GM12878 (cell line): Measurements from ENCODE around the gene ESRRB. TPM values are rescaled to one million over a fixed set of nuclear protein-coding genes. Genes with fewer than 3 reads are reported as not detected.

Source experiments
- ATAC-seq: fragments of 200-7000 bp; cut with Tn5 transposase; 3 replicates; pipeline ENCODE4 v1.9.1; 2020; ENCODE audit warnings: mild to moderate bottlenecking, moderate library complexity
- BruUV-seq: library from RNA; stranded (reverse); fragments of 400-500 nt; replicated peaks from 2 replicates; lab custom pipeline; 2021; lab: Mats Ljungman, UMichigan
- CTCF ChIA-PET: fragments of 300-600 bp; sonication (Branson Sonifier 250); formaldehyde crosslinking; extraction: SDS; loops from one replicate; lab custom pipeline; 2021; ENCODE audit warnings: inconsistent platforms; lab: Yijun Ruan, JAX
- POLR2A ChIA-PET: fragments of 350-600 bp; formaldehyde crosslinking; extraction: SDS; loops from one replicate; lab custom pipeline; 2021; ENCODE audit warnings: inconsistent platforms; lab: Charles Lee
- RAD21 ChIA-PET: fragments of 300-600 bp; sonication (Branson Sonifier 250); formaldehyde crosslinking; loops from one replicate; lab custom pipeline; 2023; ENCODE audit warnings: antibody characterized with exemption; ENCODE audit not compliant: unreplicated experiment; lab: Charles Lee
- SMC1A ChIA-PET: fragments of 300-600 bp; sonication (Branson Sonifier 250); formaldehyde crosslinking; loops from one replicate; lab custom pipeline; 2023; ENCODE audit not compliant: unreplicated experiment, uncharacterized antibody; lab: Charles Lee
- DNase-seq: peaks from one replicate; pipeline ENCODE4 v3.0.0-alpha.2; 2011; ENCODE audit warnings: low read depth, low spot score
- FAIRE-seq: peaks from 3 replicates; lab custom pipeline; 2011; peaks lifted over from hg19 to GRCh38; lab: Jason Lieb, UNC
- H2AFZ ChIP-seq: 2 replicates; pipeline ENCODE4 v1.6.0; 2011; ENCODE audit warnings: low read depth, low read length, control low read depth; ENCODE audit not compliant: control insufficient read depth
- H3K27ac ChIP-seq: 2 replicates; pipeline ENCODE4 v1.5.1; 2011; ENCODE audit warnings: control low read depth; ENCODE audit not compliant: control insufficient read depth, insufficient read depth
- H3K27me3 ChIP-seq, 2 experiments: replicated peaks in 1 of 2; 2 replicates each; pipeline versions ENCODE4 v1.6.0 to v1.6.1; 2011; ENCODE audit warnings: low read length in 1 of 2; ENCODE audit not compliant: control insufficient read depth in 2 of 2, insufficient read depth in 2 of 2
- H3K36me3 ChIP-seq, 2 experiments: 2 replicates each; pipeline ENCODE4 v1.5.1; 2011; ENCODE audit warnings: low read length in 1 of 2; ENCODE audit not compliant: control insufficient read depth in 2 of 2, insufficient read depth in 2 of 2
- H3K4me1 ChIP-seq: 2 replicates; pipeline ENCODE4 v1.6.1; 2011; ENCODE audit warnings: mild to moderate bottlenecking, low read length, moderate library complexity, mixed read lengths; ENCODE audit not compliant: control insufficient read depth, insufficient read depth
- H3K4me2 ChIP-seq: 2 replicates; pipeline ENCODE4 v1.6.0; 2011; ENCODE audit warnings: control low read depth; ENCODE audit not compliant: control insufficient read depth, insufficient read depth
- H3K4me3 ChIP-seq: fragments of 200-600 bp; sonication (generic); 2 replicates; pipeline ENCODE4 v1.5.1; 2016
- H3K79me2 ChIP-seq: 2 replicates; pipeline ENCODE4 v1.6.0; 2011; ENCODE audit warnings: low read length; ENCODE audit not compliant: control insufficient read depth, insufficient read depth
- H3K9ac ChIP-seq: 2 replicates; pipeline ENCODE4 v1.8.0; 2011; ENCODE audit warnings: low read length, control low read depth, mixed read lengths; ENCODE audit not compliant: control insufficient read depth, insufficient read depth
- H3K9me3 ChIP-seq: replicated peaks from 3 replicates; pipeline ENCODE4 v1.5.1; 2011; ENCODE audit warnings: mild to moderate bottlenecking, low read length; ENCODE audit not compliant: control insufficient read depth, insufficient read depth
- H4K20me1 ChIP-seq: 2 replicates; pipeline ENCODE4 v1.6.0; 2011; ENCODE audit not compliant: control insufficient read depth, insufficient read depth
- BMI1 ChIP-seq: fragments of 450-650 bp; IDR thresholded peaks from 2 replicates; pipeline ENCODE4 v1.6.1; 2016; ENCODE audit warnings: mild to moderate bottlenecking, moderate library complexity, borderline replicate concordance
- PKNOX1 ChIP-seq: fragments of 450-650 bp; IDR thresholded peaks from 2 replicates; pipeline ENCODE4 v1.6.1; 2016; ENCODE audit warnings: mild to moderate bottlenecking
- SKIL ChIP-seq: fragments of 450-650 bp; IDR thresholded peaks from 2 replicates; pipeline ENCODE4 v1.6.1; 2017; ENCODE audit warnings: mild to moderate bottlenecking, low read depth, inconsistent platforms; ENCODE audit not compliant: poor library complexity, severe bottlenecking
- SMARCA5 ChIP-seq: fragments of 450-650 bp; IDR thresholded peaks from 2 replicates; pipeline ENCODE4 v1.6.1; 2017; ENCODE audit warnings: mild to moderate bottlenecking
- SPI1 ChIP-seq: IDR thresholded peaks from 2 replicates; pipeline ENCODE4 v1.6.1; 2011; ENCODE audit warnings: low read depth, mild to moderate bottlenecking, low read length, moderate library complexity, borderline replicate concordance; ENCODE audit not compliant: insufficient read depth
- TCF7 ChIP-seq: IDR thresholded peaks from 2 replicates; pipeline ENCODE4 v1.6.1; 2014; ENCODE audit warnings: antibody characterized with exemption, borderline replicate concordance
- WGBS: methylation state at CpG from one replicate; pipeline ENCODE4 v1.1.6; 2016; ENCODE audit warnings: low lambda C conversion rate; ENCODE audit not compliant: insufficient replicate concordance, insufficient coverage; ENCODE audit errors: missing lambda C conversion rate; 5-methylcytosine and 5-hydroxymethylcytosine counted together
- in situ Hi-C: fragments of 300-500 bp; cut with MboI; formaldehyde crosslinking; loops from 9 replicates; pipeline ENCODE4 v1.14.3; 2018; ENCODE audit warnings: mixed read lengths
- intact Hi-C: fragments of 100-400 bp; cut with micrococcal nuclease; formaldehyde crosslinking; loops from one replicate; pipeline ENCODE4 v1.14.2; 2022; ENCODE audit not compliant: unreplicated experiment
- polyA plus RNA-seq, 11 experiments: library from polyadenylated mRNA; depleted of rRNA in 4 of 11; unstranded in 6 of 11; stranded (reverse) in 5 of 11; fragments of >200 nt; fragmentation: Nextera tagmentation in 4 of 11; fragmentation: Illumina TruSeq in 1 of 11; extraction: Ambion mirVana in 4 of 11; extraction: Trizol in 1 of 11; gene quantifications; 1 replicate in 1 of 11; 2 replicates in 10 of 11; pipeline versions ENCODE4 v1.2.1 to v1.2.3, GENCODE V29; 2011 to 2016; ENCODE audit warnings: inconsistent platforms in 2 of 11, missing spikeins in 2 of 11, low read depth in 1 of 11
- total RNA-seq, 4 experiments: library from RNA; depleted of rRNA in 3 of 4; stranded (reverse); fragments of >200 nt in 3 of 4; fragmentation: Illumina TruSeq in 1 of 4; extraction: Trizol in 1 of 4; gene quantifications; 2 replicates each; pipeline versions ENCODE4 v1.2.1 to v1.2.3, GENCODE V29; 2013 to 2021
- TF ChIP-seq, protein P1 (sequence below): IDR thresholded peaks from 2 replicates; pipeline ENCODE4 v1.6.1; 2011; ENCODE audit warnings: low read depth, low read length, improper control_type of control experiment, borderline replicate concordance
- TF ChIP-seq, protein P2 (sequence below): IDR thresholded peaks from 2 replicates; pipeline ENCODE4 v1.6.1; 2011; ENCODE audit warnings: borderline replicate concordance, low read depth, mild to moderate bottlenecking, moderate library complexity, mixed read lengths, low read length; ENCODE audit not compliant: insufficient read depth; ENCODE audit errors: extremely low read length

Gene ESRRB
- total and polyA plus RNA-seq, 10 of the 15 experiments (the other 5 are each of a cell fraction or from before 2014, with no cell fraction given): 0.03 to 0.73 (median 0.11) TPM; not detected in 6

GRCh38 chr14:76495983-76496382 is 120.0 kb downstream of the ESRRB start:
- CTCF ChIA-PET: interaction anchor here (1.6 kb wide), 1 partner anchor 39 kb away, joined by 4 read pairs; no protein-coding TSS in a partner anchor
- no peak overlapping the region for H3K4me3 ChIP-seq
- TF ChIP-seq TCF7 (no peak), SPI1 (no peak), SMARCA5 (0 out of 2 replicates have a peak, but pooled peaks have one; percentile 20), BMI1 (no peak), SKIL (no peak), PKNOX1 (no peak)
- TF ChIP-seq, protein P1, sequence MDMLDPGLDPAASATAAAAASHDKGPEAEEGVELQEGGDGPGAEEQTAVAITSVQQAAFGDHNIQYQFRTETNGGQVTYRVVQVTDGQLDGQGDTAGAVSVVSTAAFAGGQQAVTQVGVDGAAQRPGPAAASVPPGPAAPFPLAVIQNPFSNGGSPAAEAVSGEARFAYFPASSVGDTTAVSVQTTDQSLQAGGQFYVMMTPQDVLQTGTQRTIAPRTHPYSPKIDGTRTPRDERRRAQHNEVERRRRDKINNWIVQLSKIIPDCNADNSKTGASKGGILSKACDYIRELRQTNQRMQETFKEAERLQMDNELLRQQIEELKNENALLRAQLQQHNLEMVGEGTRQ: no peak
- TF ChIP-seq, protein P2, sequence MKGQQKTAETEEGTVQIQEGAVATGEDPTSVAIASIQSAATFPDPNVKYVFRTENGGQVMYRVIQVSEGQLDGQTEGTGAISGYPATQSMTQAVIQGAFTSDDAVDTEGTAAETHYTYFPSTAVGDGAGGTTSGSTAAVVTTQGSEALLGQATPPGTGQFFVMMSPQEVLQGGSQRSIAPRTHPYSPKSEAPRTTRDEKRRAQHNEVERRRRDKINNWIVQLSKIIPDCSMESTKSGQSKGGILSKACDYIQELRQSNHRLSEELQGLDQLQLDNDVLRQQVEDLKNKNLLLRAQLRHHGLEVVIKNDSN: no peak
- RAD21 ChIA-PET: interaction anchor here (0.9 kb wide), 1 partner anchor 10 kb away, joined by 3 read pairs; no protein-coding TSS in a partner anchor
- no peak for ATAC-seq
- 81% methylated on average over 2 of the region's 2 CpGs for WGBS
- in situ Hi-C loops (no loop called here), intact Hi-C loops (no loop called here)
- no peaks in the 10 kb centered on the region for H3K4me1 ChIP-seq
- no peaks in the 10 kb centered on the region for H3K79me2 ChIP-seq
- H3K36me3 ChIP-seq: no peaks in the 10 kb centered on the region
- POLR2A ChIA-PET: interaction anchor here (0.5 kb wide), 1 partner anchor 823 kb away, joined by 3 read pairs; no protein-coding TSS in a partner anchor
- FAIRE-seq: no peak
- H3K9me3 ChIP-seq: no peaks in the 10 kb centered on the region; the same call in 2 of the 3 replicates
- no peak overlapping the region for H2AFZ ChIP-seq
- H3K27me3 ChIP-seq: no peaks in the 10 kb centered on the region
- H3K9ac ChIP-seq: no peak overlapping the region
- DNase-seq: no peak
- H4K20me1 ChIP-seq: no peaks in the 10 kb centered on the region
- no peak overlapping the region for H3K27ac ChIP-seq
- no peak overlapping the region for H3K4me2 ChIP-seq
- SMC1A ChIA-PET: interaction anchor here (0.6 to 0.9 kb wide), 3 partner anchors 10 to 39 kb away, joined by 3 read pairs; no protein-coding TSS in a partner anchor
- BruUV-seq: no TSS peak
